Erythroblast (primary cell): ENCODE data around the gene COQ8A.

Experiments
- GATA1 ChIP-seq: IDR thresholded peaks from 2 replicates; pipeline ENCODE4 v1.6.1; 2011; ENCODE audit warnings: low read depth, mild to moderate bottlenecking, control low read depth, low read length, moderate library complexity
- POLR2A ChIP-seq: IDR thresholded peaks from 2 replicates; pipeline ENCODE4 v1.6.1; 2011; ENCODE audit warnings: mild to moderate bottlenecking, low read length

- no peak for TF ChIP-seq POLR2A
- no peak for TF ChIP-seq GATA1
Measured at GRCh38 chr1:226919995-226920394, 20.1 kb upstream of the COQ8A start.
